Neutrophil (primary cell): ENCODE results near the gene GOLPH3L.

Experiments
- H3K27ac ChIP-seq: fragments of 200-600 bp; sonication (generic); 2 replicates; pipeline ENCODE4 v1.5.1; 2016; ENCODE audit warnings: mild to moderate bottlenecking, moderate library complexity
- H3K27me3 ChIP-seq: fragments of 200-600 bp; sonication (generic); 2 replicates; pipeline ENCODE4 v1.6.0; 2016; ENCODE audit warnings: mild to moderate bottlenecking
- H3K36me3 ChIP-seq: fragments of 200-600 bp; sonication (generic); 2 replicates; pipeline ENCODE4 v1.5.1; 2017
- H3K4me1 ChIP-seq, 2 experiments: fragments of 200-600 bp in 1 of 2; sonication (generic) in 1 of 2; 1 replicate in 1 of 2; 2 replicates in 1 of 2; pipeline versions ENCODE4 v1.5.1 to v1.6.1; 2013 to 2016; ENCODE audit warnings: low read depth in 1 of 2, low read length in 1 of 2, mild to moderate bottlenecking in 1 of 2, moderate library complexity in 1 of 2; ENCODE audit not compliant: control insufficient read depth in 1 of 2, insufficient read depth in 1 of 2
- H3K4me3 ChIP-seq, 2 experiments: fragments of 200-600 bp in 1 of 2; sonication (generic) in 1 of 2; 1 replicate in 1 of 2; 2 replicates in 1 of 2; pipeline ENCODE4 v1.5.1; 2013 to 2016; ENCODE audit warnings: low read depth in 1 of 2, low read length in 1 of 2, mild to moderate bottlenecking in 1 of 2, moderate library complexity in 1 of 2
- H3K9me3 ChIP-seq: fragments of 200-600 bp; sonication (generic); 2 replicates; pipeline ENCODE4 v1.5.1; 2016
- TF ChIP-seq, protein P1 (sequence below): fragments of 200-600 bp; sonication (generic); IDR thresholded peaks from 2 replicates; pipeline ENCODE4 v1.5.1; 2016; ENCODE audit warnings: antibody characterized with exemption

Gene GOLPH3L

DNA sequence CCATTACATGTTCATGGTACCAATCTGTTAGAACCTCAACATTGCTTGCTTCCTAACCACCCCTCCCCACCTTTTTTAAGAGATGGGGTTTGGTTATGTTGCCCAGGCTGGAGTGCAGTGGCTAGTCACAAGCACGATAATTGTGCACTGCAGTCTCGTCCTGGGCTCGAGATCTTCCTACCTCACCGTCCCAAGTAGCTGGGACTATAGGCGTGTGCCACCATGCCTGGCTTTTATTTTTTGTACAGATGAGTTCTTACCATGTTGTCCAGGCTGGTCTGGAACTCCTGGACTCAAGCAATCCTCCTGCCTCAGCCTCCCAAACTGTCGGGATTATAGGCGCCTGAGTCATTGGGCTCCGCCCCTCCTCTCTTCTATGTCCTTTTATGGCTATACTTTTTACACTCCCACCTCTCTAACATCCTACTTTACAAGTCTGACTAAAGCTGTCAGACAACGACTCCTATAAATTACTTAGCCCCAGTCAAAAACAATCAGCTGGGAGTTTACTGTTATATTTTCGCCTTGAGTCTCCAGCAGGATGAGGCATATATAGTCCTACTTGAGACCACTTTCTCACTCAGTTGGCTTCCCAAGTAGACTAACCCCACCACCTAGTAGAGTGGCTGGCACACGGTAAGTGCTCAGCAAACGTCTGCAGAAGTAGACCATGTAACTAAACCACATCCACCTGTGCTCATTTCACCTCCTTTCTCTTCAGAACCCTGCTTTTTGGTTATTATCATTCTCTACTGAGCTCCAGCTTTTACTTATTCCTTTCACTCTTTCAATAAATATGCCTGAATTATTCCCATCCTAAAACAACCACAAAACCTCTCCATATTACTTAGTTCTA lies 81.4 kb downstream of the GOLPH3L start:
- no peaks in the 10 kb centered on the region for H3K27me3 ChIP-seq
- no peaks in the 10 kb centered on the region for H3K9me3 ChIP-seq
- H3K4me1 ChIP-seq, result peaks cover 86 to 87% of the 10 kb centered on the region in 2 experiments
- TF ChIP-seq, protein P1, sequence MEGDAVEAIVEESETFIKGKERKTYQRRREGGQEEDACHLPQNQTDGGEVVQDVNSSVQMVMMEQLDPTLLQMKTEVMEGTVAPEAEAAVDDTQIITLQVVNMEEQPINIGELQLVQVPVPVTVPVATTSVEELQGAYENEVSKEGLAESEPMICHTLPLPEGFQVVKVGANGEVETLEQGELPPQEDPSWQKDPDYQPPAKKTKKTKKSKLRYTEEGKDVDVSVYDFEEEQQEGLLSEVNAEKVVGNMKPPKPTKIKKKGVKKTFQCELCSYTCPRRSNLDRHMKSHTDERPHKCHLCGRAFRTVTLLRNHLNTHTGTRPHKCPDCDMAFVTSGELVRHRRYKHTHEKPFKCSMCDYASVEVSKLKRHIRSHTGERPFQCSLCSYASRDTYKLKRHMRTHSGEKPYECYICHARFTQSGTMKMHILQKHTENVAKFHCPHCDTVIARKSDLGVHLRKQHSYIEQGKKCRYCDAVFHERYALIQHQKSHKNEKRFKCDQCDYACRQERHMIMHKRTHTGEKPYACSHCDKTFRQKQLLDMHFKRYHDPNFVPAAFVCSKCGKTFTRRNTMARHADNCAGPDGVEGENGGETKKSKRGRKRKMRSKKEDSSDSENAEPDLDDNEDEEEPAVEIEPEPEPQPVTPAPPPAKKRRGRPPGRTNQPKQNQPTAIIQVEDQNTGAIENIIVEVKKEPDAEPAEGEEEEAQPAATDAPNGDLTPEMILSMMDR, result no peak
- H3K27ac ChIP-seq, result peak overlapping the region; percentile 98
- H3K36me3 ChIP-seq, result no peaks in the 10 kb centered on the region
- H3K4me3 ChIP-seq, result peak overlapping the region; percentile 1 to 62

DNA sequence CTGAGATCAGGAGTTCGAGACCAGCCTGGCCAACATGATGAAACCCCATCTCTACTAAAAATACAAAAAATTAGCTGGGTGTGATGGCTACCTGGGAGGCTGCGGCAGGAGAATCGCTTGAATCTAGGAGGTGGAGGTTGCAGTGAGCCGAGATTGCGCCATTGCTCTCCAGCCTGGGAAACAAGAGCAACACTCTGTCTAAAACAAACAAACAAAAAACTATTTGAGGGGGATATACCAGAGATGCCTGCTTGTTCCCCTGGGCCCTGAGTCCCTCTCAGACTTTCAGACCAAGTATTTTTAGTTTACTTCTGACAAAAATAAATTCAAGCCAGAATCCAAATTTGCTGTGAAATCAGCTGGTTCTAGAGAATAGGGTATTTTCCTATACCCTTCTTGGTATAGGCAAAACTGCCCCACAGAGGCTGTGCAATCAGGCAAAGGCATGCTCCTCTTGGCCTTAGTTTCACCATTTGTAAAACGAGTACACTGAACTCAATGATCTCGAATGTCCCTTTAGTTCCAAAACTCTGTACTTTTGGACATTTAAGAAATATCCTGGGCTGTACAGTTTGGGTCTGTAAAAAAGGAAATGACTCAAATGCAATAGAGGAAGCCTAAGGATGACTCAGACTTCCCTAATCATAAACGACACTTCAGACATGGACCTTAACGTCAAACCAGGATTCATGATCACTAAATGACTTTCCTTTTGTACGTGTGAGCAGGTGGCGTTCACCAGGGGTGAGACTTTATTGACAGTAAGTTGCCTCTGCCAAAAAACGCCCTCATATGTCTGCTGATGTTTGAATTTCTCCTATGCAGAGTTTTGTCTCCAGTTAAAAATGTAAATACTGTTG lies 83.7 kb downstream of the GOLPH3L start:
- no peaks in the 10 kb centered on the region for H3K36me3 ChIP-seq
- peak overlapping the region; percentile 98 for H3K27ac ChIP-seq
- peaks cover 85 to 87% of the 10 kb centered on the region in 2 experiments for H3K4me1 ChIP-seq
- H3K9me3 ChIP-seq, result no peaks in the 10 kb centered on the region
- TF ChIP-seq, protein P1, result peak; percentile 33
- H3K27me3 ChIP-seq, result no peaks in the 10 kb centered on the region
- peak overlapping the region; percentile 62 to 67 for H3K4me3 ChIP-seq

DNA sequence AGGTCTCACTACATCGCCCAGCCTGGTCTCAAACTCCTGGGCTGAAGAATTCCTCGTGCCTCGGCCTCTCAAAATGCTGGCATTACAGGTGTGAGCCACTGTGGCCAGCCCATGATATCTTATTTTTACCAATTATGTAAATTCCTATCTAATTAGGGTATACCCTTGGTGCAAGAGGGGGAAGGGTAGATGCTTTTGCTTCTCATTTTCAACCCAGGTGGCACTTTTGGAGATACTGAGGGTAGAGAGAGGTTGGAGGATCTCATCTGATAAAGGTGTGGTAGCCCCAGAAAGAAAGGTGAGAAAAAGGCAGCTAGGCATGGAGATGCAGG lies 85.0 kb downstream of the GOLPH3L start:
- Histone ChIP-seq H3K4me1 (peaks cover 85 to 86% of the 10 kb centered on the region in 2 experiments), H3K9me3 (no peaks in the 10 kb centered on the region), H3K27me3 (no peaks in the 10 kb centered on the region), H3K27ac (peak overlapping the region; percentile 98), H3K4me3 (peak overlapping the region; percentile 62 to 67), H3K36me3 (no peaks in the 10 kb centered on the region)
- TF ChIP-seq, protein P1, result no peak

DNA sequence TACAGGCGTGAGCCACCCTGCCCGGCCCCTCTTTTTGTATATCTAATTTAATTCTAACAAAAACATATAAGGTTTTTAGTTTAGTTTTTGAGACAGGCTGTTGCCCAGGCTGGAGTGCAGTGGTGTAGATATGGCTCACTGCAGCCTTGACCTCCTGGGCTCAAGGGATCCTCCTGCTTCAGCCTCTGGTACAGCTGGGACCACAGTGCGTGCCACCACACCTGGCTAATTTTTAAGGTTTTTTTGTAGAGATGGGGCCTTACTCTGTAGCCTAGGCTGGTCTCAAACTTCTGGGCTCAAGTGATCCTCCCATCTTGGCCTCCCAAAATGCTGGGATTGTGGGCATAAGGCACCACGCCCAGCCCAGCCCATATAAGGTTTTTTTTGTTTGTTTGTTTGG lies 86.4 kb downstream of the GOLPH3L start:
- Histone ChIP-seq H3K9me3 (no peaks in the 10 kb centered on the region), H3K27me3 (no peaks in the 10 kb centered on the region), H3K4me1 (peaks cover 76 to 82% of the 10 kb centered on the region in 2 experiments), H3K36me3 (no peaks in the 10 kb centered on the region), H3K4me3 (peak overlapping the region; percentile 44 to 47), H3K27ac (peak overlapping the region; percentile 98)
- TF ChIP-seq, protein P1, result no peak

DNA sequence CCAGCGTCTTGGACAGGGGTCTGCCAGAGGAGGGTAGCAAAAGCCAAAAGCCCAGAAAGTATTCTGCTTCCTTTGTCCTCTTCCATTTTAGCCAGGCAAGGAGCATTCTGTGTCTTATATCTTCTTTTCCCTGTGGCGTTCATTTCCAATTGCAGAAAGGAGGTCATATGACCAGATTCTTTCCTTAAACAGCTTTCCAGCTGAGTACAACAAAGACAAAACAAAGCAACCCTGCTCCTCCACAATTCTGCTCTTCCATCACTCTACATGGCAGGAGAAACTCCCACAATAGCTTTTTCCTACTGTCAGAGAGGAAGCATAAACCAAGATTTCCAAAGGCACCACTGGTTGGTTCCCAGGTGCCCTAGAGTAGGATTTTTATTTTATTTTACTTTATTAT lies 87.2 kb downstream of the GOLPH3L start:
- peaks cover 73 to 78% of the 10 kb centered on the region in 2 experiments for H3K4me1 ChIP-seq
- H3K27ac ChIP-seq, result peak overlapping the region; percentile 98
- no peaks in the 10 kb centered on the region for H3K36me3 ChIP-seq
- no peaks in the 10 kb centered on the region for H3K27me3 ChIP-seq
- no peaks in the 10 kb centered on the region for H3K9me3 ChIP-seq
- peak overlapping the region; percentile 20 to 47 for H3K4me3 ChIP-seq
- TF ChIP-seq, protein P1, result no peak
